SK-N-SH (cell line): ENCODE measurements around the gene TMEM184A.

Source experiments
- CTCF ChIP-seq: fragments of 200-600 bp; sonication (generic); IDR thresholded peaks from 2 replicates; pipeline ENCODE4 v1.6.1; 2017; ENCODE audit warnings: antibody characterized with exemption, mild to moderate bottlenecking, moderate library complexity
- EP300 ChIP-seq, 2 experiments: IDR thresholded peaks; 2 replicates each; pipeline versions ENCODE4 v1.4.0 to v1.6.1; 2012; ENCODE audit warnings: borderline replicate concordance in 1 of 2, low read depth in 1 of 2, low read length in 1 of 2
- GABPA ChIP-seq: IDR thresholded peaks from 2 replicates; pipeline ENCODE4 v1.4.0; 2012; ENCODE audit warnings: low read depth, mild to moderate bottlenecking
- JUND ChIP-seq: IDR thresholded peaks from 2 replicates; pipeline ENCODE4 v1.4.0; 2012
- MEF2A ChIP-seq: IDR thresholded peaks from 2 replicates; pipeline ENCODE4 v1.4.0; 2012; ENCODE audit warnings: low read depth, borderline replicate concordance
- POLR2AphosphoS5 ChIP-seq: IDR thresholded peaks from 2 replicates; pipeline ENCODE4 v1.6.1; 2012; ENCODE audit warnings: low read depth, low read length
- RAD21 ChIP-seq: IDR thresholded peaks from 2 replicates; pipeline ENCODE4 v1.6.1; 2012; ENCODE audit warnings: mild to moderate bottlenecking, low read length
- TAF1 ChIP-seq: IDR thresholded peaks from 2 replicates; pipeline ENCODE4 v1.6.1; 2012; ENCODE audit warnings: low read depth, mild to moderate bottlenecking, low read length, moderate library complexity, borderline replicate concordance
- TCF12 ChIP-seq: IDR thresholded peaks from 2 replicates; pipeline ENCODE4 v1.4.0; 2012
- YY1 ChIP-seq: IDR thresholded peaks from 2 replicates; pipeline ENCODE4 v1.4.0; 2012; ENCODE audit warnings: low read depth, mild to moderate bottlenecking
- ZBTB33 ChIP-seq: IDR thresholded peaks from 2 replicates; pipeline ENCODE4 v1.4.0; 2012; ENCODE audit warnings: low read depth, borderline replicate concordance

- TF ChIP-seq POLR2AphosphoS5 (no peak), TAF1 (no peak), CTCF (no peak), TCF12 (no peak), MEF2A (no peak), GABPA (no peak), RAD21 (no peak), EP300 (IDR thresholded peaks at IDR 0.05; ENCODE audit: borderline replicate concordance in 1 of 2, low read depth in 1 of 2, low read length in 1 of 2) (no peak), YY1 (no peak), ZBTB33 (no peak), JUND (no peak)
Measured at GRCh38 chr7:1493129-1493528, 62.9 kb downstream of the TMEM184A start.
